ENCODE data around the gene SMARCD2.

Gene SMARCD2

GRCh38 chr17:63786117-63786516 lies 56.4 kb downstream of the SMARCD2 start:
- no peaks in the 10 kb centered on the region for H3K4me1 ChIP-seq (ENCODE audit: insufficient read depth, low read length)
- no peaks in the 10 kb centered on the region for H3K9me3 ChIP-seq (ENCODE audit: insufficient read depth, low read depth, low read length)
- H3K9ac ChIP-seq (ENCODE audit: low read depth, low read length) = no peak overlapping the region
- H3K27ac ChIP-seq (ENCODE audit: low read length) = no peak overlapping the region
- H3K27me3 ChIP-seq (ENCODE audit: insufficient read depth, low read length) = no peaks in the 10 kb centered on the region
- no peak overlapping the region for H3K4me3 ChIP-seq (ENCODE audit: low read length)
- H3K36me3 ChIP-seq (ENCODE audit: insufficient read depth, low read depth, low read length) = peaks cover 83% of the 10 kb centered on the region

DNA sequence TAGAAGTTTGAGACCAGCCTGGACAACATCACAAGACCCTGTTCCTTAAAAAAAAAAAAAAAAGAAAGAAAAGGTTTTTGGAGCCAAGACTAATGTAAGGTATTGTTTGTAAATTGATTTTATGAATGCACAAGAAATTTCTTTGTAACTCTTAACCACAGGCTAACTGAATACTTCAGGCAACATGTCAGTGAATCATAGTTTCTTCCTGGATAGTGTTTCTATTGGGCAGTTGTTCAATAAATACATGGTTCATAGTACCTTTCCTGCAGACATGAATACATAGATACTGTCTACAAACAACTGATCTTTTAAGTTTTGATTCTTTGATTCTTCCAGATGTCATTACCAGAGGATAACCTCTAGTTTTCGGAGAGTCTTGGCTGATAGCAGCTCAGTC lies 56.9 kb downstream of the SMARCD2 start:
- H3K27me3 ChIP-seq (ENCODE audit: insufficient read depth, low read length) = no peaks in the 10 kb centered on the region
- H3K4me3 ChIP-seq (ENCODE audit: low read length) = no peak overlapping the region
- no peak overlapping the region for H3K9ac ChIP-seq (ENCODE audit: low read depth, low read length)
- H3K36me3 ChIP-seq (ENCODE audit: insufficient read depth, low read depth, low read length) = peaks cover 83% of the 10 kb centered on the region
- H3K4me1 ChIP-seq (ENCODE audit: insufficient read depth, low read length) = no peaks in the 10 kb centered on the region
- H3K27ac ChIP-seq (ENCODE audit: low read length) = no peak overlapping the region
- H3K9me3 ChIP-seq (ENCODE audit: insufficient read depth, low read depth, low read length) = no peaks in the 10 kb centered on the region

DNA sequence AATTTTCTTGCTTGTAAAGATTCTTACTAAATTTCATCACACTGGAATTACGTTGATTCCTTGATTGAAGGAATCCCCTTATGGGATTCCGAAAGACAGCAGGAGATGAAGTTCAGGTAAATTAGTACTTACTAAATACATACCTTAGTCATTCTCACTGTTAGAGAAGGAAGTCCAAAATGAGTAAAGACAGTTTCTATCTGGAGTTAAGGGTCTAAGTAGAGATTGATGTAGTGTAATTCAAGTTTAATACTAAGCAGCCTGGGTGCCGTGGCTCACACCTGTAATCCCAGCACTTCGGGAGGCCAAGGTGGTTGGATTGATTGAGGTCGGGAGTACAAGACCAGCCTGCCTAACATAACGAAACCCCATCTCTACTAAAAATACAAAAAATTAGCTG lies 59.0 kb downstream of the SMARCD2 start:
- Histone ChIP-seq H3K9me3 (ENCODE audit: insufficient read depth, low read depth, low read length) (no peaks in the 10 kb centered on the region), H3K36me3 (ENCODE audit: insufficient read depth, low read depth, low read length) (peaks cover 80% of the 10 kb centered on the region), H3K9ac (ENCODE audit: low read depth, low read length) (no peak overlapping the region)

More for the DNA sequence above, 59.0 kb downstream of the SMARCD2 start:
- H3K4me3 ChIP-seq (ENCODE audit: low read length) = no peak overlapping the region
- H3K27me3 ChIP-seq (ENCODE audit: insufficient read depth, low read length) = no peaks in the 10 kb centered on the region
- no peaks in the 10 kb centered on the region for H3K4me1 ChIP-seq (ENCODE audit: insufficient read depth, low read length)
- H3K27ac ChIP-seq (ENCODE audit: low read length) = no peak overlapping the region

All from iPS-20b (cell line).